NT2/D1 (cell line): ENCODE data around the gene TMEM25.

ENCODE experiments used
- DNase-seq: peaks from one replicate; pipeline ENCODE4 v3.0.0-alpha.2; 2011; ENCODE audit warnings: low read depth, low spot score
- H3K27me3 ChIP-seq: 2 replicates; pipeline ENCODE4 v1.6.0; 2011; ENCODE audit warnings: mild to moderate bottlenecking; ENCODE audit not compliant: insufficient read length, insufficient read depth
- H3K36me3 ChIP-seq: 2 replicates; pipeline ENCODE4 v1.6.1; 2011; ENCODE audit warnings: mild to moderate bottlenecking, low read length, mixed read lengths; ENCODE audit not compliant: insufficient read depth, insufficient read length
- H3K4me1 ChIP-seq: 2 replicates; pipeline ENCODE4 v1.5.1; 2011; ENCODE audit not compliant: insufficient read depth, insufficient read length
- H3K4me3 ChIP-seq: 2 replicates; pipeline ENCODE4 v1.5.1; 2011; ENCODE audit warnings: low read depth; ENCODE audit not compliant: insufficient read length
- H3K9ac ChIP-seq: 2 replicates; pipeline ENCODE4 v1.6.0; 2011; ENCODE audit warnings: low read depth; ENCODE audit not compliant: insufficient read length
- H3K9me3 ChIP-seq: 2 replicates; pipeline ENCODE4 v1.5.1; 2011; ENCODE audit warnings: mild to moderate bottlenecking, low read length; ENCODE audit not compliant: insufficient read depth
- SUZ12 ChIP-seq: IDR thresholded peaks from 2 replicates; pipeline ENCODE4 v1.6.1; 2011; ENCODE audit not compliant: insufficient read length, insufficient read depth; ENCODE audit errors: extremely low read depth
- YY1 ChIP-seq: IDR thresholded peaks from 2 replicates; pipeline ENCODE4 v1.6.1; 2011; ENCODE audit not compliant: insufficient read length, insufficient read depth
- ZNF274 ChIP-seq: IDR thresholded peaks from 2 replicates; pipeline ENCODE4 v1.6.1; 2011; ENCODE audit warnings: mild to moderate bottlenecking, low read depth, low read length

TMEM25 gene

DNA sequence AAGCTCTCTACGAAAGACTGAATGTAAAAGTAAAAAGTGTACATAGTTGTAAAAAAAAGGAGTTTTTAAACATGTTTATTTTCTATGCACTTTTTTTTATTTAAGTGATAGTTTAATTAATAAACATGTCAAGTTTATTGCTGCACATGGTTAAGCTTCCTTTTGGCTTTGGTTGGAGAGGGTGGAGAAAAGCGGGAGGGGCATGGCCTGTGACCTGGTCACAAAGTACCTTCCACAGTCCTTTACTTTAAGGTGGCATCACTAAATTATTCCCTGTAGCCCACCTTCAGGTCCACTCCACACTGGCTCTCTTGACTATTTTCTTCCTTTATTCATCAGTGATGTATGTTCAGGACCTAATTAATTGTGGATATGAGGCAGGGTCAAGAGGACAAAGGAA, 4.3 kb upstream of the TMEM25 start:
- no peaks in the 10 kb centered on the region for H3K27me3 ChIP-seq
- H3K9ac ChIP-seq = no peak overlapping the region
- TF ChIP-seq SUZ12 (no peak), ZNF274 (no peak), YY1 (no peak)
- H3K36me3 ChIP-seq = peaks cover 45% of the 10 kb centered on the region
- DNase-seq = no peak
- H3K9me3 ChIP-seq = no peaks in the 10 kb centered on the region
- H3K4me1 ChIP-seq = peaks cover 6% of the 10 kb centered on the region
- H3K4me3 ChIP-seq = no peak overlapping the region

DNA sequence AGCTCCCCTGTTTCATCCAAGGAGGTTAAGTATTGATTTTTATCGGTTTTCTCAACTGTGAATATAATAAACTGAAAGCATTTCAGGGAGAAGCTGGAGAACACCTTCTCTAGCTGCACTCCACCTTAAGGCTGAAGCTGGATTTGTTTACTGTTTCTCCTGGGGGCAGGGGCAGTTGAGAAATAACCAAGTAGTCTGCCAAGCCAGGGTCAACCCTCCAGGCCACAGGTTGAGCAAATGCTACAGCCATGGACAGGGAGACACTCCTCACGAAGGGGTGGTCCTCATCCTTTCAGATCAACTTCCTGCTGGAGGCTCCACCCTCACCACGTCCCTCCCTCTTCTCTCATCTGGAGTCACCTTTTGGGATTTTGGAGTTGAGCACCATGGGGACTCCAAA, 3.9 kb upstream of the TMEM25 start, which contains the start of gene TTC36:
TTC36 (plus strand) TSS at position 366 of the 400 bp plus-strand sequence; CDS start at position 387, 21 bp downstream.
- TF ChIP-seq SUZ12 (no peak), YY1 (no peak), ZNF274 (no peak)
- DNase-seq = no peak
- H3K9me3 ChIP-seq = no peaks in the 10 kb centered on the region

DNA sequence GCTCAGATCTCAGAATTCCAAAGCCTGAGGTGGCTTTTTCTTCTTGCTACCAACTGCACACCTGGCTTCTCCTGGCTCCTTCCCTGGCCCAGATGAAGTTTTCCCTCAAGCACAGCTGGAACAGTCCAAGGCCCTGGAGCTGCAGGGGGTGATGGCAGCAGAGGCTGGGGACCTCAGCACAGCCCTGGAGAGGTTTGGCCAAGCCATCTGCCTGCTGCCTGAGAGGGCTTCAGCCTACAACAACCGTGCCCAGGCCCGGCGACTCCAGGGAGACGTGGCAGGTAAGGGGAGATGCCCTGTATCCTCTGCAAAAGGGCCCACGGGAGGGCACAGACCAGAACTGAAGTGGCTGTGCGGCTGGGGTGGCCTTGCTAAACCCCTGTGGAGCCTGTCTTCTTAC, 2.5 kb upstream of the TMEM25 start:
- H3K4me3 ChIP-seq = no peak overlapping the region
- peaks cover 28% of the 10 kb centered on the region for H3K36me3 ChIP-seq
- no peaks in the 10 kb centered on the region for H3K9me3 ChIP-seq
- no peaks in the 10 kb centered on the region for H3K27me3 ChIP-seq
- TF ChIP-seq YY1 (no peak), ZNF274 (no peak), SUZ12 (no peak)
- H3K4me1 ChIP-seq = peaks cover 8% of the 10 kb centered on the region
- no peak for DNase-seq
- H3K9ac ChIP-seq = no peak overlapping the region

More for the DNA sequence above, 3.9 kb upstream of the TMEM25 start, which contains the start of gene TTC36:
- no peak within 1 kb of the TSS for H3K4me3 ChIP-seq
- peaks cover 10% of the 10 kb centered on the region for H3K4me1 ChIP-seq
- H3K9ac ChIP-seq = no peak within 1 kb of the TSS
- H3K36me3 ChIP-seq = peaks cover 41% of the 10 kb centered on the region
- no peaks in the 10 kb centered on the region for H3K27me3 ChIP-seq

DNA sequence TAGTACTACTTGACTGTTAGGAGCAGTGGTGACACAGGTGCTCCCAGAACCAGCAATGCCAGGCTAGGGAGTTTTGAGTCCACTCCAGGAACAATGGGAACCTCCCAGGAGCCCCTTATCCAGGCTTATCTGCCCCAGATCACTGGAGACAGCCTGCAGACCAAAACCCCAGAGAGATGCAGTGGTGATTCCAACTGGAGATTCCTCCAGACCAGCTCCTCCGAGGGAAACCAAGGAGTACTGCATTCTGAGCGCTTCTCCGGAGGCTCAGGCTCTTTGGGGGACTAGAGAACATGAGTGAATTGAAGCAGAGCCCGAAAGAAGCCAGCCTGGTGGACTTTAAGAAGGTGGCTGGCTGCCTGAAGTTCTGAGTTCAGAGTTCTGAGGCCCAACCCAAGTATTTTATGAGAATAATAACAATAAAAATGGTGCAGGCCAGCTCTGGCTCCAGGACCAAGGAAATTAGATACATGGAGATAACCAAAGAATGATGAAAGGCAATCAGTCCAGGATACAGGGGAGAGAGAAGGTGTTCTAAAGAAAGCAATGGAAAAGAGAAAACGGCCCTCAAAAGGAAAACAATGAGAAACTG, 1.3 kb upstream of the TMEM25 start:
- TF ChIP-seq SUZ12 (no peak), YY1 (no peak), ZNF274 (no peak)
- Histone ChIP-seq H3K4me1 (peaks cover 8% of the 10 kb centered on the region), H3K36me3 (peaks cover 16% of the 10 kb centered on the region), H3K27me3 (no peaks in the 10 kb centered on the region), H3K9ac (no peak overlapping the region), H3K4me3 (no peak overlapping the region), H3K9me3 (no peaks in the 10 kb centered on the region)
- no peak for DNase-seq

DNA sequence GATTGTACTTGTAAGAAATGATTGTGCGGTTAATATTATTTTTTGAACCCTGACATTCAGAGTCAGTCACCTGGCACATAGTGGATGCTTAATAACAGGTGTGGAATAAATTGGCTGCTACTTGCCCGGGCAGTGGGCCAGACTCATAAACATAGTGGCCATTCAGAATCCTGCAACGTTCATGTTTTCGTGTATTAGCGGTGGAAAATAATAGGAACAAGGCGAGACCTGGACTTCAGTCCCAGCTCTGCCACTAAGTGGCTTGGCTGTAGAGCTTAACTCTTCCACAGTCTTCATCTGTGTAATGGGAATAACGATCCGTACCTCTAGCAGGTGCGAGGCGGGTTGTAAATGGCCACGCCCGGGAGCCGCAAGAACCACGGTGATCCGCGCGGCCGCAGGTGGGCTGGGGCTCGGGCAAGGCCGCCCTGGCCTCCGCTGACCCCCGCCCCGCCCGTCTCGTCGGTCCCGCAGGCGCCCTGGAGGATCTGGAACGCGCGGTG, 761 bp upstream of the TMEM25 start:
- Histone ChIP-seq H3K27me3 (no peaks in the 10 kb centered on the region), H3K9ac (peak overlapping the region; percentile 90), H3K9me3 (no peaks in the 10 kb centered on the region), H3K4me3 (peak overlapping the region; percentile 83), H3K36me3 (peaks cover 11% of the 10 kb centered on the region), H3K4me1 (peaks cover 8% of the 10 kb centered on the region)
- no peak for DNase-seq
- TF ChIP-seq YY1 (no peak), SUZ12 (no peak), ZNF274 (no peak)

DNA sequence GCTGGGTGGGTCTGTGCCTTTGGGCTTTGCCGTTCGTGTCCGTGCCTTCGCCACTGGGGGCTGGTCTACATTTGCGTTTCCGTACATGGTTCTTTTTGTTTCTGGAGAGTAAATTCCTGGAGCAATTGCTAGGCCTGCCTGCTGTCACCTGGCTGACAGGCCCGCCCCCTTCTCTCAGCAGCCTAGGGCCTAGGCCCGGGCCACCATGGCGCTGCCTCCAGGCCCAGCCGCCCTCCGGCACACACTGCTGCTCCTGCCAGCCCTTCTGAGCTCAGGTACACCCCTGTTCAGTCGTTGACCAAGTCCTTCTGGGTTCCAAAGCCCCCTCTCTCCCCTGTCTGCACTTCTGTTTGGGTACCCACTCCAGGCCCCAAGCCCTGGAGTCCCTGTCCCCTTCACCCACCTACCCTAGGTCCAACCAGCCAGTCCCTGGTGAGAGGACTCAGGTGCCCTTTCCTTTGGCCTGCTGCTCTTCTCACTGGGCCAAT, 649 bp downstream of the TMEM25 start:
- H3K4me3 ChIP-seq = peak overlapping the region; percentile 83

DNA sequence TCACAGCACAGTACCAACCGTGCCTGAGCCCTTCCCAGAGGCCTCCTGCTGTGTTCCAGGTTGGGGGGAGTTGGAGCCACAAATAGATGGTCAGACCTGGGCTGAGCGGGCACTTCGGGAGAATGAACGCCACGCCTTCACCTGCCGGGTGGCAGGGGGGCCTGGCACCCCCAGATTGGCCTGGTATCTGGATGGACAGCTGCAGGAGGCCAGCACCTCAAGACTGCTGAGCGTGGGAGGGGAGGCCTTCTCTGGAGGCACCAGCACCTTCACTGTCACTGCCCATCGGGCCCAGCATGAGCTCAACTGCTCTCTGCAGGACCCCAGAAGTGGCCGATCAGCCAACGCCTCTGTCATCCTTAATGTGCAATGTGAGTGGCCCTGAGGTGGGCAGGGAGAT, 1.1 kb downstream of the TMEM25 start:
- Histone ChIP-seq H3K9me3 (no peaks in the 10 kb centered on the region), H3K36me3 (peaks cover 2% of the 10 kb centered on the region), H3K4me3 (peak overlapping the region; percentile 83), H3K9ac (peak overlapping the region; percentile 85), H3K4me1 (peaks cover 8% of the 10 kb centered on the region), H3K27me3 (no peaks in the 10 kb centered on the region)
- no peak for TF ChIP-seq YY1
- no peak for DNase-seq

More for the DNA sequence above, 649 bp downstream of the TMEM25 start:
- H3K27me3 ChIP-seq = no peaks in the 10 kb centered on the region
- H3K9ac ChIP-seq = peak overlapping the region; percentile 85
- no peaks in the 10 kb centered on the region for H3K9me3 ChIP-seq
- DNase-seq = no peak
- H3K36me3 ChIP-seq = peaks cover 3% of the 10 kb centered on the region
- TF ChIP-seq ZNF274 (no peak), YY1 (no peak), SUZ12 (no peak)
- H3K4me1 ChIP-seq = peaks cover 8% of the 10 kb centered on the region
